Prostate gland (tissue), 2 donors: Measurements from ENCODE around the gene RTN1.

Source experiments
- POLR2AphosphoS5 ChIP-seq: sonication (generic); formaldehyde crosslinking; IDR thresholded peaks from one replicate; pipeline ENCODE4 v1.6.1; 2017; ENCODE audit warnings: antibody characterized with exemption
- TF ChIP-seq, protein P1 (sequence below), 4 experiments: fragments of 200-600 bp in 2 of 4; fragments of 450-650 bp in 2 of 4; sonication (generic) in 2 of 4; IDR thresholded peaks; 1 replicate in 3 of 4; 2 replicates in 1 of 4; pipeline ENCODE4 v1.5.1; 2016 to 2019; ENCODE audit warnings: antibody characterized with exemption in 4 of 4, mild to moderate bottlenecking in 2 of 4, moderate library complexity in 2 of 4

DNA sequence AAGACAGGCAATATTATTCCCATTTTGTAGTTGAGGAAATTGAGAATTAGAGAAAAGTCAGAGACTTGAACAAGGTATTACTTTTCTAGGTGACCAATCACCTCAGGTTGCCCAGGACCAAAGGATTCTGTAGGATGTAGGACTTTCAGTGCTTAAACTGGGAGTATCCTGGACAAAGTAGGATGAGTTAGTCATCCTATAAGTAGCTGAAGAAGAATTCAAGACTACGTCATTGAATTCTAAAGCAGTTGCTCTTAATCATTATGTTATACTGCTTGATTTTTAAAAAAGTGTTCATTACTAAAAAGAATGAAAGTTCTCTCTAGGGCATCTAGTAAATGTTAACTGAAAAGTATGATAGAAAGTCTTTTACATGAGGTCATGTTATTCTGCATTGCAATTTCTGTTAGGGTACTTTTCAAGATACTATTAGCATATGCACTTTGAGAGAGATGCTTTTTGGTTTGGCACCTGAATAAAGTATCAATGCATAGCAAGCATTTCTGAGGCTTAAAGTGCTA lies 101.7 kb downstream of the RTN1 start:
- TF ChIP-seq, protein P1, sequence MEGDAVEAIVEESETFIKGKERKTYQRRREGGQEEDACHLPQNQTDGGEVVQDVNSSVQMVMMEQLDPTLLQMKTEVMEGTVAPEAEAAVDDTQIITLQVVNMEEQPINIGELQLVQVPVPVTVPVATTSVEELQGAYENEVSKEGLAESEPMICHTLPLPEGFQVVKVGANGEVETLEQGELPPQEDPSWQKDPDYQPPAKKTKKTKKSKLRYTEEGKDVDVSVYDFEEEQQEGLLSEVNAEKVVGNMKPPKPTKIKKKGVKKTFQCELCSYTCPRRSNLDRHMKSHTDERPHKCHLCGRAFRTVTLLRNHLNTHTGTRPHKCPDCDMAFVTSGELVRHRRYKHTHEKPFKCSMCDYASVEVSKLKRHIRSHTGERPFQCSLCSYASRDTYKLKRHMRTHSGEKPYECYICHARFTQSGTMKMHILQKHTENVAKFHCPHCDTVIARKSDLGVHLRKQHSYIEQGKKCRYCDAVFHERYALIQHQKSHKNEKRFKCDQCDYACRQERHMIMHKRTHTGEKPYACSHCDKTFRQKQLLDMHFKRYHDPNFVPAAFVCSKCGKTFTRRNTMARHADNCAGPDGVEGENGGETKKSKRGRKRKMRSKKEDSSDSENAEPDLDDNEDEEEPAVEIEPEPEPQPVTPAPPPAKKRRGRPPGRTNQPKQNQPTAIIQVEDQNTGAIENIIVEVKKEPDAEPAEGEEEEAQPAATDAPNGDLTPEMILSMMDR (IDR thresholded peaks at IDR 0.05) = no peak
- no peak for TF ChIP-seq POLR2AphosphoS5
